NCI-H2196 (cell line): ENCODE measurements around the gene SMAD6.
A peak's percentile ranks its signal among the peaks of the same experiment; 100 is the strongest.
"Not testable (repeated sequence)": the region's sequence is repeated elsewhere in the genome, so short reads cannot be mapped to it uniquely, and the experiment has no call there.

Experiments used
- DNase-seq: peaks from one replicate; lab custom pipeline; 2025; ENCODE audit not compliant: unreplicated experiment; lab: John Stamatoyannopoulos, UW

SMAD6 gene

GRCh38 chr15:66675446-66675845 is 26.6 kb upstream of the SMAD6 start:
- DNase-seq: no peak

GRCh38 chr15:66677336-66677735 is 24.7 kb upstream of the SMAD6 start:
- DNase-seq: no peak

GRCh38 chr15:66679061-66679656 is 22.9 kb upstream of the SMAD6 start:
- DNase-seq: no peak

DNA sequence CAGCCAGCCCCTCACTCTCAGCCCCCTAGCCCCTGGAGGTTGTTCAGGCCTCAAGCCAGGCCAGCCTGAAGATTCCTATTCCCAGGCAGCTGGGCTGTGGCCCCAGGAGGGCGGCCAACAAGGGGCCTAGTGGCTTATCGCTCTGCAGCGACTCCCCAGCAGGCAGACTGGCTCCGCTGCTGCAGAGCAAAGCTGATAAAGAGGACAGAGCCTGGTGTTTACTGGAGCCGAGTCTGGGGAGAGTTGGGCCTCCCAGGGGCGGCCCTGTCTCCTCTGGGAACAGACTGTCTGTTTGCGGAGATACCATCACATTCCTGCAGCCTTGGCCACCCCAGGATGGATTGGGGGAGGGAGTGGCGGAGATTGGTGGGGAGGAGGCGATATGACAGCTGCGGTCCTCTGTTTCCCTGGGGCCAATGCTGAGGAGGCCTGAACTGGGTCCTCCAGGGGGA is 22.4 kb upstream of the SMAD6 start:
- no peak for DNase-seq

DNA sequence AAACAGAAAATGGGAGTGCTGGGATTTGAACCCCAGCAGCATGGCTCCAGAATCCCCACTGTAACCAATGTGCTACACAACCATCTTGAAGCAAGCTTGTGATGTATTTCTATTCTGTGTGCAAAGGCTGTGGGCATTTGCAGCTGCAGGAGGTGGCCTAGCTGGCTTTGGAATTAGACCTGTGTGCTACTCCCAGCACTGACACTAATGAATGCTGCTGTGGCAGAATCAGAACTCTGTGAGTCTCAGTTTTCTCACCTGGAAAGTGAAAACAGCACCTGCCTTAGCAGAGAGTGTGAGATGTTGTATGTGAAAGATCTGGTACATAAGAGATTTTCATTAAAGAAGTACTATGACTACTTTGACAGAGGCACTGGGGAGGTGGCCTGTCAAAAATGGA is 21.5 kb upstream of the SMAD6 start:
- no peak for DNase-seq

- DNase-seq: no peak
These were observed 20.6 kb upstream of the SMAD6 start for GRCh38 chr15:66681395-66681794.

GRCh38 chr15:66682246-66682645 is 19.8 kb upstream of the SMAD6 start:
- DNase-seq: no peak

- DNase-seq: no peak
These were observed 19.2 kb upstream of the SMAD6 start for GRCh38 chr15:66682865-66683264.

DNA sequence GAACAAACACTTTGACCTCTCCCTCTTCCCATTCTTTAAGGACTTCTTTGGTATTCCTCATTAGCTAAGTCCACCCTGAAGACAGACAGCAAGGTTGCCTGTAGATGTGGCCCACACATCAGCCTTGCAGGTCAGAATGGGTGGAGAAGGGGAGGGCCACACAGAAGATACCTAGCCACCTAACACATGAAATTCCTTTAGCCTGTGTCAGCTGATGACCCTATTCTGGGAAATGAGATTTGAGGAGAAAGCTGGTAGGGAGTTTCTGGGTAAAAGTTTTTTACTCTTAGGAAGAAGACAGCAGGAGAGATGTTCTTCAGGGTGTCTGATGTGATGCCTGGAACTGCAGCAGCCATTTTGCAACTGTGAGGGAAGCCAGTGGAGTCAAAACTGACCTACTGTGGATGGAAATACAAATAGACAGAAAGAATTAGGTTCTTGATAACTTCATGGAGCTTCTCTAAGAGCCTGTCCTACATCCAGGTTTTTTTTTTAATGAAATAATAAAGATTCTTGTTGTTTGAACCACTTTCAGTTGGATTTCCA is 17.8 kb upstream of the SMAD6 start:
- no peak for DNase-seq

DNA sequence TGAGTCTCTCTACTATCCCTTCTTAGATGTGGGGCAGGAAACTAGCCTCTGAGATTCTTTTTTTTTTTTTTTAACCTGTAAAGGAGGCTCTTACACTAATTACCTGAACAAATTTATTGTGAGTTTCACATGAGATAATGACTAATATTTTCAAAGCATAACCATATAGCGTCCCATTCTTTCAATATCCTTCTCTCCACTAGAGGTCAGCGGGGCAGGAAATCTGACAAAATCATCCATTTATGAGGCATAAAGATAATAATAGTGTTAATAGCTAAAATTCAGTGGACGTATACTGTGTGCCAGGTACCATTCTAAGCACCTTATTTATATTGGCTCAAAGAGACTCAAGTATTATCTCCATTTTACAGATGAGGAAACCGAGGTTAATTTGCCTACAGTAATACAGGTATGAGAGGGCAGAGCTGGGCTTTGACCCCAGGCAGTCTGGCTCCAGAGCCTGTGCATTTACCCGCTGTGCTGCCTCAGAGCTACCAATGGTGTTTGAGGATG is 16.3 kb upstream of the SMAD6 start:
- no peak for DNase-seq

- DNase-seq: not testable (repeated sequence)
These were observed 11.1 kb upstream of the SMAD6 start for GRCh38 chr15:66690912-66691311.

DNA sequence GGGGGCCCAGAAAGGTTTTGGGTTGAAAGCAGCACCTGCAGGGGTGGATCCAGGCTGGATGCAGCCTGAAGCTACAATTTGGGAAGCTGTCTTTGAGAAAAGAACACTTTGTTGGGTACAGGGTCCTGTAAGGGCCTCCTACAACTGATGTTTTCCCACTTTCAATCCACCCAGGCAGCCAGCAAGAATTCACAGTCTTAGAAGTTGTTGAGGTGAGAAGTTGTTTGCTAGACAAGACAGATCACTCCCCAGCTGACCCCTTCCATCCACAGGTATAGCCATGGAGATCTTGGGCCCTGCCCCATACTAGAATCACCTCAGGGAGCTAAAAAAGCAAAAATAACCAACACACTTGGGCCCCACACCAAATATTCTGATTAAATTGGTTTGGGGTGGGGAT is 10.3 kb upstream of the SMAD6 start:
- no peak for DNase-seq

DNA sequence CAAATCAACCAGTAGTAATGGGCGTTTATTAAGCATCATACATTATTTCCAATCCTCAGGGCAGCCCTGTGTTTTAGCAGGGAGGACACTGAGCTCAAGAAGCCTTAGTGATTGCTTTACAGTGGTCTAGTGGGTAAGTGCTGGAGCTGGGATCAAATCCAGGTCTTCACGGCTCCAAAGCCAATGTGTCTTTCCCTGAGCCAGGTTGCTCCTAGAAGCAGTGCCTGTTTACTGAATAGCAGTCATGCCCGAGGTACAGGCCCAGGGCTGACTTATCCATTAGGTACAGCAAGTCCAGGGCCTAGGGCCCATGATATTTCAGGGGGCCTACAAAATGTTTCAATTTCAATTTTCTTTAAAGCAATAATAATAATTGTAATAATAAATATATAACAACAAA is 9.6 kb upstream of the SMAD6 start:
- no peak for DNase-seq

- DNase-seq: no peak
These were observed 9.0 kb upstream of the SMAD6 start for GRCh38 chr15:66692808-66693596.

DNA sequence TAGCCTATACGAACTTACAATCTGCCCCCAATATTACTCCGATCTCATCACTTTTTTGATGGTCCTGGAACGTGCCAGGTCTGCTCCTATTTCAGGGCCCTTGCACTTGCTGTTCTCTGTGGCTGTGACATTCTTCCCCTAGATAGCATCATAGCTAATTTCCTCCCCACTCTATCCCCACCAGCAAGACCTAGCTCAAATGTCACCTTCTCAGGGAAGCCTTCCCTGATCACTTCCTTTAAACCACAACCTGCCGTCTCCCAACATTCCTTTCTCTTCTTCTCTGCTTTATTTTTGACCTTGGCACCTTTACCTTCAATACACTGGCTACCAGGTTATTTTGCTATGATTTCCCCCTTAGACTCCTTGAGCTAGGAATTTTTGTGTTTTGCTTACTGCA is 5.3 kb upstream of the SMAD6 start:
- no peak for DNase-seq

DNA sequence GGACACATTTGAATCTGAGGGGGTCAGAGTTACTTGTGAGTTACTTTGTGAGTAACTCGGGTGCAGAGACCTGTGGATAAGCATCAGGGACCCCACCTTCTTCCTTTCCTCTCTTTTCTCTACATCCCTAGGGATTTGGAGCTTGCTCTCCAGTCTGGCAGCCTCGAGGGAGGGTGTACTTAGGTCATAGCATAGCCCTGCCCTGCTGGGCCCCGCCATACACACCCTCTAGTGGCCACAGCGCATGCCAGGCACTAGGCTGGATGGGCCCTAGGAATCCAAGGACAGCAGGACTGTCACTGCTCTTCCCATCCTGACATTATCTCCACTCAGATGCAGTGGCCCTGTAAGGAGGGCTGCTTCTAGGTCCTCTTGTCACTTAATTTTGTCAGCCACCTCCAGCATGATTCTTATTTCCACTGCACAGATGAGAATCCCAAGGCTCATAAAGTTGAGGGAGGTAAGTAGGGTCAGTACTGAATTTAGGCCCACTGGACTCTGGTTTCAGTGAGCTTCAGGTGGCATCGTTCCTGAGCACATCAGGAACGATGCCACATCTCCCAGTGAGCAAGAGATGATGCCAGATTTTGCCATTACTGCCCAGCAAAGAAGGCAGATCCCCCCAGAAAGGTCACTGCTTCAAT is 3.6 kb upstream of the SMAD6 start:
- peak; percentile 41 for DNase-seq

DNA sequence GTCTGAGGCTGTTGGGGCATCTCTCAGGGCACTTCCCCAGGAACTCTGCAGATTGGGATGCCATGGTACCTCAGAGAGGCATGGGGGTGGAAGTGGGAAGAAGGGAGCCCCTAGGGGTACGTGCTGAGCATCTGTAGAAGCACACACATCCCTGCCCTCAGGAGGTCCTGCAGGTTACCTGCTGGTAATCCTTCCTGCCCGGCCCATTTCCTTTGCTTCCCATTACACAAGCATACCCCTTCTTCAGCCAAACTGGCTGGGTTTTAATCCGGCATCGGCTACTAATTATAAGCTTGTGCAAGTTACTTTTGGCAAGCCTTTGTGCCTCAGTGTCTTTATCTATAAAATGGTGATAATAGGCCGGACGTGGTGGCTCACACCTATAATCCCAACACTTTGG is 3.1 kb upstream of the SMAD6 start:
- no peak for DNase-seq

GRCh38 chr15:66700412-66700801 is 1.6 kb upstream of the SMAD6 start:
- no peak for DNase-seq

DNA sequence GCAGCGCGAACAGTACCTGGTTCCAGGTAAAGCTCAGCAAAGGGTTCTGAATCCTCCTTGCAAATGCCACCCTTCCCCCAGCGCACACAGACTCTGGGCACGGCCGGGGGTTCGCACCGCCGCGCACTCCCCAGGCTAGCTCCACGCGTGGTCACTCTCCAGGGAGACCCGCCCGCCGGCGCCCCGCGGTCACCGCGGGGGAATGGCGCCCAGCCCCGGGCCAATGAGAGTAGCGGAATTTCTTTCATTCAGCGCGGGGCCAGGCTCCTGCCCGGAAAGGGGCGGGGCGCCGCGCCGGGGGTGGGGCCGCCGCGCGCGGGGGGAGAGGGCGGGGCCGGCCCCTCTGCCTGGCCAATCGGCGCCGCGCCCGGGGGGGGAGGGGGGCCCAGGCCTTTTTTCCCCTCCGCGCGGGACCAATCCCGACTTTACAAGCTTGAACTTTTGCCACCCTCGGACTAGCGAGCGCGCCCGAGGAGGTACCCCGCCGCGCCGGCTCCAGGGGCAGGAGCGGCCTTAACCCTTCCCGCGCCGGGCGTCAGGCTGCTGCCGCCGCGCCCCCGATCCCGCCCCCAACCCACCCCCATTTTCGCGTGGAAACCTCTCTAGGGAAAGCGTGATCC is 1.1 kb upstream of the SMAD6 start:
- peak; percentile 90 for DNase-seq

DNA sequence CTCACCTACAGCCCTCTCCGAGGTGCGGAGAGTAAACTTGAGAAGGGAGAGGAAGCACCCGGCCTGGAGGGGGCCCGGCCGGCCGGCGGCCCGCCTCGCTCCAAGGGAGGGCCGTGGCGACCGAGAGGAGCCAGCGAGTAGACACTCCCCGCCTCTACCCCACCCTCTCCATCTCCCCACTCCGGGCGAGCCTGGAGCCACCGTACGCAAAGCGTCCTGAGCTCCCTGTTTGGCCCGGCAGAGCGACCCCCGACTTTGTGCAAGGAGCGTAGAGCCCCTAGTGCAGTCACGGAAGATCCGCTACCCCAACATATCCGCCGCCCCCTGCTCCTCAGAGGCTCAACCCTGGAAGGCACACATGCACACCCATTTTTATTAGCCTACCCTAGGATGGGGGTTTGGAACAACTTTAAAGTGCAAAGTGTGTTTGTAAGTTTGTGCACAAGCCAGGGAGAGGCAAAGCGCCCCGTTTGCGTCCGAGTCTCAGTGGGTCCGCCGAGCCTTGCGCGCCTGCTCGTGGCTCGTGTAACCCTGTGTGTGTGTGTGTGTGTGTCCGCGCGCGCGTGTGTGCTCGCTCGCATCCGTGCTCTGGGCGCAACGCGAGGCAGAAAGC is 508 bp upstream of the SMAD6 start:
- DNase-seq: peak; percentile 47
